Liver (tissue), 9 donors: ENCODE results near the gene OSBPL9. TPM values are rescaled to one million over a fixed set of nuclear protein-coding genes. Genes with fewer than 3 reads are reported as not detected.

ENCODE experiments used
- DNase-seq: peaks from one replicate; pipeline ENCODE4 v3.0.0-alpha.2; 2017; ENCODE audit warnings: low spot score
- H3K27ac ChIP-seq, 2 donors: one replicate each; pipeline ENCODE4 v1.7.0; 2013; ENCODE audit warnings: inconsistent platforms in 2 of 2, low read length in 2 of 2, control low read depth in 1 of 2, low read depth in 1 of 2, mild to moderate bottlenecking in 1 of 2
- H3K27me3 ChIP-seq, 4 donors: one replicate each; pipeline versions ENCODE4 v1.6.1 to v1.7.0; 2013; ENCODE audit warnings: low read length in 3 of 4, inconsistent platforms in 1 of 4, mild to moderate bottlenecking in 1 of 4, moderate library complexity in 1 of 4; ENCODE audit not compliant: control insufficient read depth in 4 of 4, insufficient read depth in 4 of 4
- H3K36me3 ChIP-seq, 4 donors: one replicate each; pipeline versions ENCODE4 v1.6.1 to v1.7.0; 2013; ENCODE audit warnings: low read length in 3 of 4, mild to moderate bottlenecking in 3 of 4, low read depth in 1 of 4, moderate library complexity in 1 of 4; ENCODE audit not compliant: control insufficient read depth in 4 of 4, insufficient read depth in 3 of 4
- H3K4me1 ChIP-seq, 4 donors: one replicate each; pipeline versions ENCODE4 v1.6.1 to v1.7.0; 2013; ENCODE audit warnings: low read length in 3 of 4, mild to moderate bottlenecking in 3 of 4, moderate library complexity in 1 of 4; ENCODE audit not compliant: control insufficient read depth in 4 of 4, insufficient read depth in 4 of 4
- H3K4me3 ChIP-seq, 3 donors: one replicate each; pipeline versions ENCODE4 v1.6.1 to v1.7.0; 2013; ENCODE audit warnings: low read length in 3 of 3, control low read depth in 1 of 3, low read depth in 1 of 3, mild to moderate bottlenecking in 1 of 3
- H3K9ac ChIP-seq, 2 donors: one replicate each; pipeline ENCODE4 v1.7.0; 2013; ENCODE audit warnings: low read length in 2 of 2, mild to moderate bottlenecking in 2 of 2, moderate library complexity in 2 of 2, control low read depth in 1 of 2, low read depth in 1 of 2
- H3K9me3 ChIP-seq, 4 donors: one replicate each; pipeline versions ENCODE4 v1.6.1 to v1.7.0; 2013; ENCODE audit warnings: low read length in 3 of 4; ENCODE audit not compliant: control insufficient read depth in 4 of 4
- EGR1 ChIP-seq, 2 donors: IDR thresholded peaks; 2 replicates each; pipeline ENCODE4 v1.6.1; 2016 to 2018; ENCODE audit warnings: antibody characterized with exemption in 2 of 2, low read depth in 2 of 2
- FOXA1 ChIP-seq: IDR thresholded peaks from 2 replicates; pipeline ENCODE4 v1.6.1; 2016; ENCODE audit warnings: antibody characterized with exemption
- FOXA2 ChIP-seq: IDR thresholded peaks from 2 replicates; pipeline ENCODE4 v1.6.1; 2016; ENCODE audit warnings: antibody characterized with exemption
- GABPA ChIP-seq, 2 donors: IDR thresholded peaks in 1 of 2; conservative IDR thresholded peaks in 1 of 2; 2 replicates each; pipeline ENCODE4 v1.6.1; 2016; ENCODE audit warnings: antibody characterized with exemption in 2 of 2, mild to moderate bottlenecking in 1 of 2, moderate library complexity in 1 of 2
- HNF4A ChIP-seq, 2 donors: conservative IDR thresholded peaks; 2 replicates each; pipeline ENCODE4 v1.6.1; 2016; ENCODE audit warnings: antibody characterized with exemption in 2 of 2, mild to moderate bottlenecking in 2 of 2
- JUND ChIP-seq, 2 donors: IDR thresholded peaks; 2 replicates each; pipeline ENCODE4 v1.6.1; 2016; ENCODE audit warnings: antibody characterized with exemption in 2 of 2
- NR2F2 ChIP-seq: IDR thresholded peaks from 2 replicates; pipeline ENCODE4 v1.6.1; 2016; ENCODE audit warnings: antibody characterized with exemption
- RXRA ChIP-seq, 2 donors: IDR thresholded peaks; 2 replicates each; pipeline ENCODE4 v1.6.1; 2017 to 2018; ENCODE audit warnings: antibody characterized with exemption in 2 of 2, mild to moderate bottlenecking in 1 of 2
- SP1 ChIP-seq: IDR thresholded peaks from 2 replicates; pipeline ENCODE4 v1.6.1; 2018; ENCODE audit warnings: antibody characterized with exemption, mild to moderate bottlenecking
- TAF1 ChIP-seq: conservative IDR thresholded peaks from 2 replicates; pipeline ENCODE4 v1.6.1; 2016; ENCODE audit warnings: antibody characterized with exemption, mild to moderate bottlenecking
- YY1 ChIP-seq: IDR thresholded peaks from 2 replicates; pipeline ENCODE4 v1.6.1; 2016; ENCODE audit warnings: antibody characterized with exemption, mild to moderate bottlenecking
- WGBS: extraction: QIAGEN DNeasy Blood & Tissue Kit; methylation state at CpG from one replicate; pipeline ENCODE4 v1.1.7; 2013; 5-methylcytosine and 5-hydroxymethylcytosine counted together
- polyA plus RNA-seq, 2 donors: library from polyadenylated mRNA; stranded (reverse) in 1 of 2; unstranded in 1 of 2; fragments of 200-250 nt in 1 of 2; fragments of >200 nt in 1 of 2; fragmentation: Nextera tagmentation in 1 of 2; extraction: Ambion mirVana in 1 of 2; gene quantifications; one replicate each; pipeline versions ENCODE4 v1.2.1 to v1.2.3, GENCODE V29; 2013 to 2015
- total RNA-seq, 2 donors: library from RNA; depleted of rRNA; stranded (reverse); fragments of >200 nt; gene quantifications; one replicate each; pipeline ENCODE4 v1.2.3, GENCODE V29; 2014
- TF ChIP-seq, protein P1 (sequence below): IDR thresholded peaks from 2 replicates; pipeline ENCODE4 v1.6.1; 2016; ENCODE audit warnings: antibody characterized with exemption
- TF ChIP-seq, protein P2 (sequence below): IDR thresholded peaks from 2 replicates; pipeline ENCODE4 v1.6.1; 2016; ENCODE audit warnings: antibody characterized with exemption, mild to moderate bottlenecking
- TF ChIP-seq, protein P3 (sequence below): IDR thresholded peaks from 2 replicates; pipeline ENCODE4 v1.6.1; 2016; ENCODE audit warnings: antibody characterized with exemption
- TF ChIP-seq, protein P4 (sequence below): IDR thresholded peaks from 2 replicates; pipeline ENCODE4 v1.6.1; 2016; ENCODE audit warnings: antibody characterized with exemption
- TF ChIP-seq, protein P5 (sequence below): fragments of 150-350 bp; IDR thresholded peaks from 2 replicates; pipeline ENCODE4 v1.5.1; 2017; ENCODE audit warnings: improper control_type of control experiment, low read depth, low read length; ENCODE audit not compliant: missing input control
- donor health status: healthy.
- donor health status: healthy.
- donor health status: healthy.
- donor health status: healthy.
- donor health status: healthy.

OSBPL9 gene
- total and polyA plus RNA-seq, 4 donors = 52.1 to 129 (median 60.4) TPM

DNA sequence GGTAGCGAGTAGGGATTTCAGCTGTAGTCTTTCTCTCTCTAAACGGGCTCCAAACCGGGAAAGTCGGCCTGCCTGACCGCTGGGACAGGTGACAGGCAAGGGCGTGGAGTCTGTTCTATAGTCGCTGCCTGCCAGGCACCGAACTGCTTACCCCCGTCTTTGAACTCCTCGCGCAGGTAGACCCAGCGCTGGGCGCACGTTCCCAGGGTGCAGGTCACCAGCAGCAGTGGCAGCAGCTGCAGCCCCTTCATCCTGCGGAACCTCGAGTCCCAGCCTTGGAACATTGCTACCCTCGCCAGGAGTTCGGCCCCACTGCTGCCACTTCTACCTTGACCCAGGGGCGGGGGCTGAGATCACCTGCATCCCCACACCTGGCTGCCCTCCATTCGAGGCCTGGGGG, 22.2 kb upstream of the OSBPL9 start:
- TF ChIP-seq, protein P1, sequence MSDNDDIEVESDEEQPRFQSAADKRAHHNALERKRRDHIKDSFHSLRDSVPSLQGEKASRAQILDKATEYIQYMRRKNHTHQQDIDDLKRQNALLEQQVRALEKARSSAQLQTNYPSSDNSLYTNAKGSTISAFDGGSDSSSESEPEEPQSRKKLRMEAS = no peak
- no peak for TF ChIP-seq GABPA (IDR thresholded peaks at IDR 0.05 in 1 of 2, conservative IDR thresholded peaks at IDR 0.05 in 1 of 2)
- TF ChIP-seq SP1 = no peak
- TF ChIP-seq, protein P2, sequence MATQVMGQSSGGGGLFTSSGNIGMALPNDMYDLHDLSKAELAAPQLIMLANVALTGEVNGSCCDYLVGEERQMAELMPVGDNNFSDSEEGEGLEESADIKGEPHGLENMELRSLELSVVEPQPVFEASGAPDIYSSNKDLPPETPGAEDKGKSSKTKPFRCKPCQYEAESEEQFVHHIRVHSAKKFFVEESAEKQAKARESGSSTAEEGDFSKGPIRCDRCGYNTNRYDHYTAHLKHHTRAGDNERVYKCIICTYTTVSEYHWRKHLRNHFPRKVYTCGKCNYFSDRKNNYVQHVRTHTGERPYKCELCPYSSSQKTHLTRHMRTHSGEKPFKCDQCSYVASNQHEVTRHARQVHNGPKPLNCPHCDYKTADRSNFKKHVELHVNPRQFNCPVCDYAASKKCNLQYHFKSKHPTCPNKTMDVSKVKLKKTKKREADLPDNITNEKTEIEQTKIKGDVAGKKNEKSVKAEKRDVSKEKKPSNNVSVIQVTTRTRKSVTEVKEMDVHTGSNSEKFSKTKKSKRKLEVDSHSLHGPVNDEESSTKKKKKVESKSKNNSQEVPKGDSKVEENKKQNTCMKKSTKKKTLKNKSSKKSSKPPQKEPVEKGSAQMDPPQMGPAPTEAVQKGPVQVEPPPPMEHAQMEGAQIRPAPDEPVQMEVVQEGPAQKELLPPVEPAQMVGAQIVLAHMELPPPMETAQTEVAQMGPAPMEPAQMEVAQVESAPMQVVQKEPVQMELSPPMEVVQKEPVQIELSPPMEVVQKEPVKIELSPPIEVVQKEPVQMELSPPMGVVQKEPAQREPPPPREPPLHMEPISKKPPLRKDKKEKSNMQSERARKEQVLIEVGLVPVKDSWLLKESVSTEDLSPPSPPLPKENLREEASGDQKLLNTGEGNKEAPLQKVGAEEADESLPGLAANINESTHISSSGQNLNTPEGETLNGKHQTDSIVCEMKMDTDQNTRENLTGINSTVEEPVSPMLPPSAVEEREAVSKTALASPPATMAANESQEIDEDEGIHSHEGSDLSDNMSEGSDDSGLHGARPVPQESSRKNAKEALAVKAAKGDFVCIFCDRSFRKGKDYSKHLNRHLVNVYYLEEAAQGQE = no peak
- TF ChIP-seq, protein P3, sequence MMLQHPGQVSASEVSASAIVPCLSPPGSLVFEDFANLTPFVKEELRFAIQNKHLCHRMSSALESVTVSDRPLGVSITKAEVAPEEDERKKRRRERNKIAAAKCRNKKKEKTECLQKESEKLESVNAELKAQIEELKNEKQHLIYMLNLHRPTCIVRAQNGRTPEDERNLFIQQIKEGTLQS = no peak
- no peak for TF ChIP-seq RXRA (IDR thresholded peaks at IDR 0.05)
- no peak for TF ChIP-seq FOXA2
- no peak for TF ChIP-seq JUND (IDR thresholded peaks at IDR 0.05)
- TF ChIP-seq HNF4A (conservative IDR thresholded peaks at IDR 0.05) = no peak
- no peak for TF ChIP-seq TAF1
- TF ChIP-seq FOXA1 = no peak
- no peak for TF ChIP-seq NR2F2
- TF ChIP-seq, protein P4, sequence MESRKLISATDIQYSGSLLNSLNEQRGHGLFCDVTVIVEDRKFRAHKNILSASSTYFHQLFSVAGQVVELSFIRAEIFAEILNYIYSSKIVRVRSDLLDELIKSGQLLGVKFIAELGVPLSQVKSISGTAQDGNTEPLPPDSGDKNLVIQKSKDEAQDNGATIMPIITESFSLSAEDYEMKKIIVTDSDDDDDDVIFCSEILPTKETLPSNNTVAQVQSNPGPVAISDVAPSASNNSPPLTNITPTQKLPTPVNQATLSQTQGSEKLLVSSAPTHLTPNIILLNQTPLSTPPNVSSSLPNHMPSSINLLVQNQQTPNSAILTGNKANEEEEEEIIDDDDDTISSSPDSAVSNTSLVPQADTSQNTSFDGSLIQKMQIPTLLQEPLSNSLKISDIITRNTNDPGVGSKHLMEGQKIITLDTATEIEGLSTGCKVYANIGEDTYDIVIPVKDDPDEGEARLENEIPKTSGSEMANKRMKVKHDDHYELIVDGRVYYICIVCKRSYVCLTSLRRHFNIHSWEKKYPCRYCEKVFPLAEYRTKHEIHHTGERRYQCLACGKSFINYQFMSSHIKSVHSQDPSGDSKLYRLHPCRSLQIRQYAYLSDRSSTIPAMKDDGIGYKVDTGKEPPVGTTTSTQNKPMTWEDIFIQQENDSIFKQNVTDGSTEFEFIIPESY = no peak
- TF ChIP-seq EGR1 (IDR thresholded peaks at IDR 0.05; ENCODE audit: low read depth in 2 of 2) = no peak
- TF ChIP-seq, protein P5, sequence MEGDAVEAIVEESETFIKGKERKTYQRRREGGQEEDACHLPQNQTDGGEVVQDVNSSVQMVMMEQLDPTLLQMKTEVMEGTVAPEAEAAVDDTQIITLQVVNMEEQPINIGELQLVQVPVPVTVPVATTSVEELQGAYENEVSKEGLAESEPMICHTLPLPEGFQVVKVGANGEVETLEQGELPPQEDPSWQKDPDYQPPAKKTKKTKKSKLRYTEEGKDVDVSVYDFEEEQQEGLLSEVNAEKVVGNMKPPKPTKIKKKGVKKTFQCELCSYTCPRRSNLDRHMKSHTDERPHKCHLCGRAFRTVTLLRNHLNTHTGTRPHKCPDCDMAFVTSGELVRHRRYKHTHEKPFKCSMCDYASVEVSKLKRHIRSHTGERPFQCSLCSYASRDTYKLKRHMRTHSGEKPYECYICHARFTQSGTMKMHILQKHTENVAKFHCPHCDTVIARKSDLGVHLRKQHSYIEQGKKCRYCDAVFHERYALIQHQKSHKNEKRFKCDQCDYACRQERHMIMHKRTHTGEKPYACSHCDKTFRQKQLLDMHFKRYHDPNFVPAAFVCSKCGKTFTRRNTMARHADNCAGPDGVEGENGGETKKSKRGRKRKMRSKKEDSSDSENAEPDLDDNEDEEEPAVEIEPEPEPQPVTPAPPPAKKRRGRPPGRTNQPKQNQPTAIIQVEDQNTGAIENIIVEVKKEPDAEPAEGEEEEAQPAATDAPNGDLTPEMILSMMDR = no peak
- 92% methylated on average over 20 of the region's 20 CpGs for WGBS
- no peak for DNase-seq

DNA sequence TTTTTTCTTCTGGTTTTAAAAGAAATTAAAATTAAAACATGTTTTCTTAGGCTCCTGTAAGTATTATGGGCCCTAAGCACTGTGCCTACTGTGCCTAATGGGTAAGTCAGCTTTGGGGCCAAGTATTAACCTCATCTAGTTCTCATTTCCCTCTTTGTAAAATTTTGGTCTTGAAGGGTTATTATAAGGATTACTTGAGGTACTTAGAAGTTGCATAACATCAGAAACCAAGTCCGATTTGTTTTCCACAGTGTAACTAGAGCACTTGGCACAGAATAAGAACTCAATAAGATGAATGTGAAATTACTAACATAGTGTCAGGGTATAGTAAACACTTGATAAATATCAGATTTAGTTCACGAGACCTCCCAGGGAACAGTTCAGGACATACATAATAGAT, 16.4 kb upstream of the OSBPL9 start:
- WGBS = 75% methylated on average over 2 of the region's 2 CpGs
- no peak overlapping the region for H3K4me3 ChIP-seq
- no peak overlapping the region for H3K9ac ChIP-seq
- DNase-seq = no peak
- no peaks in the 10 kb centered on the region for H3K9me3 ChIP-seq
- no peaks in the 10 kb centered on the region for H3K27me3 ChIP-seq
- no peak overlapping the region for H3K27ac ChIP-seq
- no peaks in the 10 kb centered on the region for H3K4me1 ChIP-seq
- no peaks in the 10 kb centered on the region for H3K36me3 ChIP-seq
- TF ChIP-seq YY1 (no peak), HNF4A (conservative IDR thresholded peaks at IDR 0.05) (no peak)
- TF ChIP-seq, protein P1 = no peak
- TF ChIP-seq, protein P2 = no peak
- TF ChIP-seq, protein P5 = no peak

More for the DNA sequence above, 22.2 kb upstream of the OSBPL9 start:
- Histone ChIP-seq H3K27me3 (no peaks in the 10 kb centered on the region), H3K27ac (no peak overlapping the region), H3K9me3 (no peaks in the 10 kb centered on the region), H3K4me1 (no peaks in the 10 kb centered on the region), H3K9ac (no peak overlapping the region), H3K4me3 (no peak overlapping the region), H3K36me3 (no peaks in the 10 kb centered on the region)
